GM10266 (cell line): ENCODE measurements around the gene ZNF346.
"Not testable (repeated sequence)": the region's sequence is repeated elsewhere in the genome, so short reads cannot be mapped to it uniquely, and the experiment has no call there.

Experiments used
- DNase-seq: peaks from one replicate; pipeline ENCODE4 v3.0.0; 2012; ENCODE audit errors: extremely low spot score
- TF ChIP-seq, protein P1 (sequence below): IDR thresholded peaks from 2 replicates; pipeline ENCODE4 v1.5.1; 2012; ENCODE audit warnings: mild to moderate bottlenecking, low read depth; ENCODE audit not compliant: control insufficient read depth, insufficient read depth; ENCODE audit errors: missing control alignments

Gene ZNF346

DNA sequence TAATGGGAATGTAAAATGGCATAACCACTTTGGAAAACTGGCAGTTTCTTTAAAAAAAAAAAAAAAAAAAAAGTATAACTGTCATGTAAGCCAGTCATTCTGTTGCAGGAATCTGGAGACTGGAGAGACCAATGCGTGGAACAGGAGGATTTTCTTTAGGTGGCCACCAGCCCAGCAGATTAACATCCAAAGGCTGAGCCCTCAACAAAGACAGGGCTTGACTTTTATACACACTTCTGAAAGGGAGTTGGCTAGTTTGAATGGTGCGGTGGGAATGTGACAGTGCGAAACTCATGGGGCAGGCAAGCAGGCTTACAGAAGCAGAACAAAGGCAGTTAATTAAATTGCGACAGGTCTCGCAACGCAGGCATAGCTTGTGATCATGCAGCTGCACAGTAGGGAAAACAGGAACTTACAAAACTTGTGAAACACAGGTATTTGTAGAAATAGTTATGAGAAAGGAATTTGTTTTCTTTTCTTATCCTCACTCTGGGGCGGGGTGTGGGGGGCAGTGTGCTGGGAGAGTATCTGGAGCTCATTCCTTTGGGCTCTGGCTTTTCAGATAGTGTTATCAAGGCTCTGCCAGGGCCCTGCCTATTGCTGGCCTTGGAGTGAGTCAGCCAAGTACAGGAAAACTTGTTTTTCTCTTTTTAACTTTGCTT is 27.9 kb upstream of the ZNF346 start:
- TF ChIP-seq, protein P1, sequence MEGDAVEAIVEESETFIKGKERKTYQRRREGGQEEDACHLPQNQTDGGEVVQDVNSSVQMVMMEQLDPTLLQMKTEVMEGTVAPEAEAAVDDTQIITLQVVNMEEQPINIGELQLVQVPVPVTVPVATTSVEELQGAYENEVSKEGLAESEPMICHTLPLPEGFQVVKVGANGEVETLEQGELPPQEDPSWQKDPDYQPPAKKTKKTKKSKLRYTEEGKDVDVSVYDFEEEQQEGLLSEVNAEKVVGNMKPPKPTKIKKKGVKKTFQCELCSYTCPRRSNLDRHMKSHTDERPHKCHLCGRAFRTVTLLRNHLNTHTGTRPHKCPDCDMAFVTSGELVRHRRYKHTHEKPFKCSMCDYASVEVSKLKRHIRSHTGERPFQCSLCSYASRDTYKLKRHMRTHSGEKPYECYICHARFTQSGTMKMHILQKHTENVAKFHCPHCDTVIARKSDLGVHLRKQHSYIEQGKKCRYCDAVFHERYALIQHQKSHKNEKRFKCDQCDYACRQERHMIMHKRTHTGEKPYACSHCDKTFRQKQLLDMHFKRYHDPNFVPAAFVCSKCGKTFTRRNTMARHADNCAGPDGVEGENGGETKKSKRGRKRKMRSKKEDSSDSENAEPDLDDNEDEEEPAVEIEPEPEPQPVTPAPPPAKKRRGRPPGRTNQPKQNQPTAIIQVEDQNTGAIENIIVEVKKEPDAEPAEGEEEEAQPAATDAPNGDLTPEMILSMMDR, result no peak
- no peak for DNase-seq

DNA sequence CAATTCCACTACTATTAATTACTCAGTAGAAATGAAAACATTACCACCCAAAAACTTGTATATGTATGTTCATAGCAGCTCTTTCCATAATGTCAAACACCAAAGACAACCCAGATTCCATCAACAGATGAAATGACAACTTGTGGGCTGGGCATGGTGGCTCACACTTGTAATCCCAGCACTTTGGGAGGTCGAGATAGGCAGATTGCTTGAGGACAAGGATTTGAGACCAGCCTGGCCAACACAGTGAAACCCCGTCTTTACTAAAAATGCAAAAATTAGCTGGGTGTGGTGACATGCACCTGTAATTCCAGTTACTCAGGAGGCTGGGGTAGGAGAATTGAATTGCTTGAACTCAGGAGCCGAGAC is 27.4 kb upstream of the ZNF346 start:
- DNase-seq, result no peak
- TF ChIP-seq, protein P1, result no peak

DNA sequence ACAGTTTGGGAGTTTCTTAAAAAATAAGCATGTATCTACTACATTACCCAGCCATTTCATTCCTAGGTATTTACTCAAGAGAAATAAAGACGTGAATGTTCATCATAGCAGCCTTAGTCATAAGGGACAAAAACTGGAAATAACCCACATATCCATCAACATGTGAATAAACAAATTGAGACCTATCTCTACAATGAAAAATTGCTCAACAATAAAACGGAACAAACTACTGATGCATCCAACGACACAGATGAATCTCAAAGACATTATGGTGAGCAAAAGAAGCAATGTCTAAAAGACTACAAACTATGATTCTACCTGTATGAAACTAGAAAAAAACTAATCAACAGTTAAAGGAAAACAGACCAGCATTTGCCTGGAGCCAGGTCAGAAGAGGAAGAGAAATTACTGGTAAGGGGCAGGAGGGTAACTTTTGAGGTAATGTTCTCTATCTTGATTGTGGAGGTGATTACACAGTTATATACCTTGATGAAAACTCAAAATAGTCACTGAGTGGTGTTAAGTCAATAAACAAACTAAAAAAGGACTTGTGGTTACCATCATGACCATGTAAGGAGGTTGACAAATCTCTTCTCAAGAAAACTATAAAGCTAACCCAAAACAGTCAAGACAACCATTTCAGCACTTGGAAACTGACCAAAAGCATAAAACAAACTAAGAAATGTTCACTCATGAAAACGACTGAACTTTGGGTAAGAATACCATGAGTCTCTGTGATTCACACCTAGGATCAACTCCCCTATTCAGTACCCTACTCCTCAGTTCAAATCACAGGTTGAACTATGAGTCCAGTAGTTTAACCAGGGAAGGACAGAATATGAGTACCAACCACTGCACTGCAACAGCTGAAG is 26.4 kb upstream of the ZNF346 start:
- no peak for DNase-seq
- TF ChIP-seq, protein P1, result no peak

DNA sequence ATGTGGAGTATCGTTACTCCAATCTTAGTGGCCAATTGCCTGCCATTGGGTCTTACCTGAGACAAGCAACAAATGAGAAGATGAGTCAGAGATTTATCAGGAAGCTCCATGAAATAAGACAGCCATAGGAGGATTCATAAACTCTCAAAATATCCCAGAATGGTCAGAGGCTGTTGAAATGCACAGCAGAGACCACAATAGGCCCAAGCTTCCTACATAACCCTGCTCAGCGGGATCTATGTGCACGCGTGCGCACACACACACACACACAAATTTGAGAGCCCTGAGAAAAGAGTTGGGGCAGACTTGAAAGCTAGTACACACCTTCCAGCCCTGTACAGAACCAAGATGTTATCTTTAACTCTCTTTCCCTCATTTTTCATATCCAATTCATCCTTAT is 25.7 kb upstream of the ZNF346 start:
- TF ChIP-seq, protein P1, result no peak
- no peak for DNase-seq

DNA sequence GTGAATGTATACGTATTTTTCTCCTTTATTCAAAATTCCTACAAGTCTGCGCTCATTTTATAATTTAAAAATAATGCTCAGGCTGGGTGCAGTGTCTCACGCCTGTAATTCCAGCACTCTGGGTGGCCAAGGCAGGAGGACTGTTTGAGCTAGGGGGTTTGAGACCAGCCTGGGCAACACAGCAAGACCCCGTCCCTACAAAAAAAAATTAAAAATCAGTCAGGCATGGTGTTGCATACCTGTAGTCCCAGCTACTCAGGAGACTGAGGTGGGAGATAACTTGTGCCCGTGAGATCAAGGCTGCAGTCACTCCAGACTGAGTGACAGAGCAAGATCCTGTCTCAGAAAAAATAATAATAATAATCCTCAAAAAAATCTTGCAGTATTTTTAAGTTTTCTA is 23.7 kb upstream of the ZNF346 start:
- no peak for DNase-seq
- TF ChIP-seq, protein P1, result no peak

DNA sequence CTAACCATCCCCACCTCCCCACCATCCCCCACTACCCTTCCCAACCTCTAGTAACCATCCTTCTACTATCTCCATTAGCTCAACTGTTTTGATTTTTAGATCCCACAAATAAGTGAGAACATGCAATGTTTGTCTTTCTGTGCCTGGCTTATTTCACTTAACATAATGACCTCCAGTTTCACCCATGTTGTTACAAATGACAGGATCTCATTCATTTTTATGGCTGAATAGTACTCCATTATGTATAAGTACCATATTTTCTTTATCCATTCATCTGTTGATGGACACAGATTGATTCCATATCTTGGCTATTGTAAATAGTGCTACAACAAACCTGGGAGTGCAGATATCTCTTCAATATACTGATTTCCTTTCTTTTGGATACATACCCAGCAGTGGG is 23.0 kb upstream of the ZNF346 start:
- not testable (repeated sequence) for DNase-seq

DNA sequence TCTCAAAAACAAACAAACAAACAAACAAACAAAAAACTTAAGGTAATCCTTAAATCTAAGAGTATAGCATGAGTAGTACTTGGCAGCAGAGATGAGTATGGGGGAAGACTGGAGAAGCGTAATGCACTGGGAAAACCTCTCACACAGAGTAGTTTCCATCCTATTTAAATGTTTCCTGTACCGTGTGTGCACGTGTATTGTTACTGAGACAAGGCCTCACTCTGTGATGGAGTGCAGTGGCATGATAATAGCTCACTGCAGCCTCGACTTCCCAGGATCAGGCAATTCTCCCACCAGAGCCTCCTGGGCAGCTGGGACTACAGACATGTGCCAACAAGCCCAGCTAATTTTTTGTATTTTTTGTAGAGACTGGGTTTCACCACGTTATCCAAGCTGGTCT is 18.8 kb upstream of the ZNF346 start:
- no peak for DNase-seq
- TF ChIP-seq, protein P1, result no peak
